ENCODE measurements around the gene MIP.
"Not testable (repeated sequence)": the region's sequence is repeated elsewhere in the genome, so short reads cannot be mapped to it uniquely, and the experiment has no call there.

- TF ChIP-seq CTCF, POLR2A, EP300 (IDR thresholded peaks at IDR 0.05): not testable (repeated sequence)
These were observed 52.8 kb downstream of the MIP start for GRCh38 chr12:56401612-56402011.
